GM06990 (cell line): ENCODE results near the gene ZBTB44.

Experiments
- DNase-seq: peaks from one replicate; pipeline ENCODE4 v3.0.0-alpha.2; 2011; ENCODE audit not compliant: insufficient read length; ENCODE audit errors: extremely low read depth
- H3K27me3 ChIP-seq: replicated peaks from 2 replicates; pipeline ENCODE4 v1.6.0; 2011; ENCODE audit warnings: low read length; ENCODE audit not compliant: control insufficient read depth, insufficient read depth
- H3K36me3 ChIP-seq: 2 replicates; pipeline ENCODE4 v1.5.1; 2011; ENCODE audit warnings: low read length; ENCODE audit not compliant: control insufficient read depth, insufficient read depth
- H3K4me3 ChIP-seq: replicated peaks from 2 replicates; pipeline ENCODE4 v1.5.1; 2011; ENCODE audit warnings: low read depth, mild to moderate bottlenecking, control low read depth, low read length
- CTCF ChIP-seq: IDR thresholded peaks from 2 replicates; pipeline ENCODE4 v1.5.1; 2011; ENCODE audit warnings: low read length, control low read depth, mild to moderate bottlenecking, inconsistent platforms; ENCODE audit not compliant: insufficient read depth, poor library complexity, severe bottlenecking

ZBTB44 gene

GRCh38 chr11:130209954-130210854, 104.5 kb downstream of the ZBTB44 start:
- no peak for TF ChIP-seq CTCF
- no peak for DNase-seq
- H3K36me3 ChIP-seq = no peaks in the 10 kb centered on the region
- no peak overlapping the region for H3K4me3 ChIP-seq
- H3K27me3 ChIP-seq = no peaks in the 10 kb centered on the region; the same call in 1 of the 2 replicates

GRCh38 chr11:130209128-130209932, 105.4 kb downstream of the ZBTB44 start:
- TF ChIP-seq CTCF = no peak

GRCh38 chr11:130208241-130209127, 106.2 kb downstream of the ZBTB44 start:
- Histone ChIP-seq H3K27me3 (no peaks in the 10 kb centered on the region; the same call in 1 of the 2 replicates), H3K4me3 (no peak overlapping the region), H3K36me3 (no peaks in the 10 kb centered on the region)
- DNase-seq = no peak
- TF ChIP-seq CTCF = no peak

More at GRCh38 chr11:130209128-130209932, 105.4 kb downstream of the ZBTB44 start:
- Histone ChIP-seq H3K36me3 (no peaks in the 10 kb centered on the region), H3K27me3 (no peaks in the 10 kb centered on the region; the same call in 1 of the 2 replicates), H3K4me3 (no peak overlapping the region)
- DNase-seq = no peak

- no peak for DNase-seq
- Histone ChIP-seq H3K27me3 (no peaks in the 10 kb centered on the region; the same call in 1 of the 2 replicates), H3K4me3 (no peak overlapping the region), H3K36me3 (no peaks in the 10 kb centered on the region)
- no peak for TF ChIP-seq CTCF
These were observed 108.6 kb downstream of the ZBTB44 start for GRCh38 chr11:130206141-130206540.

GRCh38 chr11:130204703-130205095, 110.0 kb downstream of the ZBTB44 start:
- H3K36me3 ChIP-seq = no peaks in the 10 kb centered on the region
- H3K27me3 ChIP-seq = no peaks in the 10 kb centered on the region; the same call in 1 of the 2 replicates
- H3K4me3 ChIP-seq = no peak overlapping the region
- TF ChIP-seq CTCF = no peak
- DNase-seq = no peak
